Skin epidermis (tissue), 12 donors: ENCODE data around the gene SLC16A4.

Source experiments
- H3K27ac ChIP-seq, 21 experiments: fragments of 200-600 bp; sonication (generic) in 11 of 21; one replicate each; pipeline ENCODE4 v1.5.0; 2020; ENCODE audit warnings: mild to moderate bottlenecking in 3 of 21, inconsistent platforms in 2 of 21, moderate library complexity in 2 of 21
- H3K4me3 ChIP-seq, 7 experiments: fragments of 200-600 bp; sonication (generic) in 2 of 7; one replicate each; pipeline ENCODE4 v1.5.0; 2020; ENCODE audit warnings: inconsistent platforms in 2 of 7, mild to moderate bottlenecking in 2 of 7, moderate library complexity in 1 of 7

The SLC16A4 gene

GRCh38 chr1:110338309-110338885, 52.4 kb downstream of the SLC16A4 start:
- H3K4me3 ChIP-seq, result peak overlapping the region; percentile 68 to 96 (median 89)
- H3K27ac ChIP-seq, result peak overlapping the region; percentile 50 to 99 (median 97)

- Histone ChIP-seq H3K4me3 (peak overlapping the region; percentile 68 to 96 (median 89)), H3K27ac (peak overlapping the region; percentile 50 to 99 (median 97))
Measured at GRCh38 chr1:110337704-110338308, 53.0 kb downstream of the SLC16A4 start.

- Histone ChIP-seq H3K27ac (peak overlapping the region in 1 of 21 experiments; percentile 98), H3K4me3 (no peak overlapping the region)
Measured at GRCh38 chr1:110336300-110337039, 54.4 kb downstream of the SLC16A4 start.

- H3K4me3 ChIP-seq, result no peak overlapping the region
- H3K27ac ChIP-seq, result no peak overlapping the region
Measured at GRCh38 chr1:110335265-110335664, 55.6 kb downstream of the SLC16A4 start.

- no peak overlapping the region for H3K4me3 ChIP-seq
- H3K27ac ChIP-seq, result no peak overlapping the region
Measured at GRCh38 chr1:110328700-110329099, 62.1 kb downstream of the SLC16A4 start.

GRCh38 chr1:110328274-110328673, 62.6 kb downstream of the SLC16A4 start:
- no peak overlapping the region for H3K27ac ChIP-seq

GRCh38 chr1:110326826-110327225, 64.0 kb downstream of the SLC16A4 start:
- H3K4me3 ChIP-seq, result no peak overlapping the region
- H3K27ac ChIP-seq, result no peak overlapping the region

More at GRCh38 chr1:110328274-110328673, 62.6 kb downstream of the SLC16A4 start:
- H3K4me3 ChIP-seq, result no peak overlapping the region

- H3K4me3 ChIP-seq, result no peak overlapping the region
- no peak overlapping the region for H3K27ac ChIP-seq
Measured at GRCh38 chr1:110324667-110325066, 66.2 kb downstream of the SLC16A4 start.

GRCh38 chr1:110321846-110322245, 69.0 kb downstream of the SLC16A4 start:
- Histone ChIP-seq H3K4me3 (no peak overlapping the region), H3K27ac (no peak overlapping the region)

GRCh38 chr1:110321045-110321444, 69.8 kb downstream of the SLC16A4 start:
- Histone ChIP-seq H3K4me3 (no peak overlapping the region), H3K27ac (no peak overlapping the region)

- Histone ChIP-seq H3K4me3 (no peak overlapping the region), H3K27ac (no peak overlapping the region)
Measured at GRCh38 chr1:110320168-110320518, 70.7 kb downstream of the SLC16A4 start.

GRCh38 chr1:110319332-110320167, 71.3 kb downstream of the SLC16A4 start:
- Histone ChIP-seq H3K4me3 (no peak overlapping the region), H3K27ac (no peak overlapping the region)

GRCh38 chr1:110318046-110318445, 72.8 kb downstream of the SLC16A4 start:
- Histone ChIP-seq H3K27ac (no peak overlapping the region), H3K4me3 (no peak overlapping the region)

GRCh38 chr1:110316735-110317134, 74.1 kb downstream of the SLC16A4 start:
- no peak overlapping the region for H3K27ac ChIP-seq
- H3K4me3 ChIP-seq, result no peak overlapping the region
